GM18526 (cell line): ENCODE data around the gene RBMXL2.

Source experiments
- POLR2A ChIP-seq: IDR thresholded peaks from 3 replicates; pipeline ENCODE4 v1.6.1; 2011; ENCODE audit not compliant: insufficient read length; ENCODE audit errors: extremely low read depth

The RBMXL2 gene

DNA sequence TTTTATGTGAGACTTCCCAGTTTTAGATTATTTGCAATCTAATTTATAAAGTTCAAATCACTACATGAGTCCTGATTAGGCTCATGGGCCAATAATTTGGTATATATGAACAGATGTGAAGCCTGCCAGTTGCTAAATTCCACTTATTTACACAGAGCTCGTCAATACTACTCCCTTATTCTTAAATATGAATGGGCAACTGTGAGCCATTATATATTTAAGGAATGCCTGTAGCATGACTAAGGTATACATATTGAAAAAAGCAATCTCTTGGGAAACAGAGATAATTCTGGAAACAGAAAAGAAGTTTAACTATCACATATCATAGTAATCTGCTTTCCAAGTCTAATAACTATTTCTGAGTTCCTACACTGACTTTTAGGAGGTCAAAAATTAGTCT, 27.0 kb downstream of the RBMXL2 start:
- no peak for TF ChIP-seq POLR2A

DNA sequence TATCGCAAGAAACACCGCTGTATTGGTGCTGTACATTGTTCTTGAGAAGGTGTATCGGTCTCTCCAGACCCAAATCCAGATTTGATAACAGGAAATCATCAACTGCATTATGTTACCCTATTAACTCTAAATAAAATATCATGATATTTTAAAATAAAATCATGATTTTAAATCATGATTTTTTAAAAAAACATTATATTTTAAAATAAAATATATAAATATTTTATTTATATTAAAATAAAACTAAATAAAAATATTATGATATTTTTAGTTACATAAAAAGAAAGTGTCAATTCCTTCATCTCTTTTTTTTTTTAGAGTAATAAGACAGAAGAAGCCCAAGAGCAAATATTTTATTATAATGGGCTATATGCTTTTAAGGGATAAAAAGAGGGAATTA, 27.6 kb downstream of the RBMXL2 start:
- no peak for TF ChIP-seq POLR2A

GRCh38 chr11:7138051-7138450, 49.3 kb downstream of the RBMXL2 start:
- TF ChIP-seq POLR2A, result no peak
